ENCODE measurements around the gene INSYN2A. TPM values are rescaled to one million over a fixed set of nuclear protein-coding genes. Genes with fewer than 3 reads are reported as not detected.

Gene INSYN2A
- total RNA-seq, 1 donor from 2014 or later, result not detected

DNA sequence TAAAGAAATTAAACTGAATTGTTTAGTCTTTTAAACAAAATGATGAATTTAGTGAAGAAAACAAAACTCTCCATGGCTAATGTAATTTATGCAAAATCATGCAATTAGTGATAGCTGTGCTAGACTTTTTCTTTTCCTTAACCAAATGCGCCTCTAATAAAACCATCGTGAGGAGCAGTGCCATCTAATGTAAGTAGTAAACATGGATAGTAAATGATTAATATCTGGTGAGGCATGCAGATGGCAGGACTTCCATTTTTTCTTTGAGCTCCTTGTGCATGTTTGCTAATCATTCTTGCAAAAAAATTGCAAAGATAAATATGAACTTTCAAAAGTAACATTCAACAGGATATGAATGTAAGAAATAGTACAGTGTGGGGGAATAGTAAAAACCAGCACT lies 2.3 kb downstream of the INSYN2A start:
- Mint-ChIP-seq H3K4me3 (no peak overlapping the region), H3K36me3 (ENCODE audit: low read depth) (no peaks in the 10 kb centered on the region), H3K4me1 (no peaks in the 10 kb centered on the region), H3K27me3 (peaks cover 27% of the 10 kb centered on the region), H3K9me3 (no peaks in the 10 kb centered on the region), H3K27ac (no peak overlapping the region)
- ChIA-PET POLR2A (no interaction called here), CTCF (no interaction called here)
- ATAC-seq (ENCODE audit: low read depth) (no peak), DNase-seq (no peak)
- intact Hi-C loops (cut with micrococcal nuclease), result no loop called here
- TF ChIP-seq, protein P1, sequence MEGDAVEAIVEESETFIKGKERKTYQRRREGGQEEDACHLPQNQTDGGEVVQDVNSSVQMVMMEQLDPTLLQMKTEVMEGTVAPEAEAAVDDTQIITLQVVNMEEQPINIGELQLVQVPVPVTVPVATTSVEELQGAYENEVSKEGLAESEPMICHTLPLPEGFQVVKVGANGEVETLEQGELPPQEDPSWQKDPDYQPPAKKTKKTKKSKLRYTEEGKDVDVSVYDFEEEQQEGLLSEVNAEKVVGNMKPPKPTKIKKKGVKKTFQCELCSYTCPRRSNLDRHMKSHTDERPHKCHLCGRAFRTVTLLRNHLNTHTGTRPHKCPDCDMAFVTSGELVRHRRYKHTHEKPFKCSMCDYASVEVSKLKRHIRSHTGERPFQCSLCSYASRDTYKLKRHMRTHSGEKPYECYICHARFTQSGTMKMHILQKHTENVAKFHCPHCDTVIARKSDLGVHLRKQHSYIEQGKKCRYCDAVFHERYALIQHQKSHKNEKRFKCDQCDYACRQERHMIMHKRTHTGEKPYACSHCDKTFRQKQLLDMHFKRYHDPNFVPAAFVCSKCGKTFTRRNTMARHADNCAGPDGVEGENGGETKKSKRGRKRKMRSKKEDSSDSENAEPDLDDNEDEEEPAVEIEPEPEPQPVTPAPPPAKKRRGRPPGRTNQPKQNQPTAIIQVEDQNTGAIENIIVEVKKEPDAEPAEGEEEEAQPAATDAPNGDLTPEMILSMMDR (IDR thresholded peaks at IDR 0.05), result no peak

DNA sequence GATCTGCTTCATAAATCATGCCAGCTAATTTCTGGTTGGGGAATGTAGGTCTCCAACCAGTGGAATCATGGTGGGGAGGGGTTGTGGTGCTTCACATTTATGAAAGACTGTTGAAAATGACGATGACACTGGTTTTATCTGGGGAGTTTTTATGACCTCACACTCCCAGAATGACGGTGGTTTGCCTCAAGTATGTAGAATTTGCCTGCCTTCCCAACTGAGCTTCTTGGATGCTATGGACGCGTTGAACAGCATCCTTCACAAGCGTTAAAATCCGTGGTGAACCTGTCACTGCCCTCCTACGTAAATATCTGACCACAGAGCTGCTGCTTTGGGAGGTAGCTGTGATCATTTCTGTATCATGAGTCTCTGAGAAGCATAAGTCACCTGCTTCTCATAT lies 3.3 kb downstream of the INSYN2A start:
- Mint-ChIP-seq H3K27me3 (peaks cover 27% of the 10 kb centered on the region), H3K36me3 (ENCODE audit: low read depth) (no peaks in the 10 kb centered on the region), H3K4me1 (no peaks in the 10 kb centered on the region), H3K27ac (no peak overlapping the region), H3K4me3 (no peak overlapping the region), H3K9me3 (no peaks in the 10 kb centered on the region)
- ChIA-PET POLR2A (no interaction called here), CTCF (no interaction called here)
- intact Hi-C loops (cut with micrococcal nuclease), result no loop called here
- ATAC-seq (ENCODE audit: low read depth), result no peak
- no peak for DNase-seq
- TF ChIP-seq, protein P1 (IDR thresholded peaks at IDR 0.05), result no peak

GRCh38 chr10:127190427-127190826 lies 6.0 kb downstream of the INSYN2A start:
- no peaks in the 10 kb centered on the region for H3K4me1 Mint-ChIP-seq
- POLR2A ChIA-PET, result no interaction called here
- H3K27ac Mint-ChIP-seq, result no peak overlapping the region
- CTCF ChIA-PET, result no interaction called here
- H3K4me3 Mint-ChIP-seq, result no peak overlapping the region
- ATAC-seq (ENCODE audit: low read depth) (no peak), DNase-seq (no peak)
- H3K9me3 Mint-ChIP-seq, result peaks cover 3% of the 10 kb centered on the region
- TF ChIP-seq, protein P1 (IDR thresholded peaks at IDR 0.05), result no peak
- intact Hi-C loops (cut with micrococcal nuclease), result no loop called here
- peaks cover 17% of the 10 kb centered on the region for H3K27me3 Mint-ChIP-seq
- H3K36me3 Mint-ChIP-seq (ENCODE audit: low read depth), result no peaks in the 10 kb centered on the region

DNA sequence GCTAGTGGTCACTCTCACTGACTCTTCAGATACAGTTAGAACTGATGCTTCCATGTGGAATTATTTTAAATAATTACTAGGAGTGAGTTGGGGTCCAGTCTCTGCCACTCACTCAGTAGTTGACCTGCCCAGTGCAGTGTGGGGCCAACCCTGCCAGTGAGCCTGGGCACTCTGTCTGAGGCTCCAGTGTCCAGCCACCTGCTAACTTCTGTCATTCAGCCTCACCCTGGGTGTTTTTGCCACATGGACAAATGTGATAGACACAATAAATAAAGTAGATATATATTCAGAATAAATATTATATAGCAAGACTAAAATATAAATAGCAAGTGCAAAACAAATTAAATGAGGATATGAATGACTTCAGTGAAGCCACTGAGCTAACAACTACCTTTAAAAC lies 7.2 kb downstream of the INSYN2A start:
- Mint-ChIP-seq H3K4me1 (no peaks in the 10 kb centered on the region), H3K9me3 (peaks cover 4% of the 10 kb centered on the region), H3K36me3 (ENCODE audit: low read depth) (no peaks in the 10 kb centered on the region), H3K4me3 (no peak overlapping the region), H3K27me3 (peaks cover 10% of the 10 kb centered on the region), H3K27ac (no peak overlapping the region)
- ChIA-PET CTCF (interaction anchor here (0.5 kb wide), 1 partner anchor 141 kb away, joined by 3 read pairs; no protein-coding TSS in a partner anchor), POLR2A (no interaction called here)
- intact Hi-C loops (cut with micrococcal nuclease), result no loop called here
- DNase-seq, result no peak
- no peak for ATAC-seq (ENCODE audit: low read depth)
- TF ChIP-seq, protein P1 (IDR thresholded peaks at IDR 0.05), result no peak

- DNase-seq (no peak), ATAC-seq (ENCODE audit: low read depth) (no peak)
- CTCF ChIA-PET, result no interaction called here
- Mint-ChIP-seq H3K9me3 (peaks cover 4% of the 10 kb centered on the region), H3K4me3 (no peak overlapping the region), H3K27me3 (no peaks in the 10 kb centered on the region), H3K4me1 (no peaks in the 10 kb centered on the region), H3K27ac (no peak overlapping the region), H3K36me3 (ENCODE audit: low read depth) (no peaks in the 10 kb centered on the region)
- TF ChIP-seq, protein P1 (IDR thresholded peaks at IDR 0.05), result no peak
- POLR2A ChIA-PET, result no interaction called here
- intact Hi-C loops (cut with micrococcal nuclease), result no loop called here
Observed at GRCh38 chr10:127186813-127187212, 9.6 kb downstream of the INSYN2A start.
